Measurements from ENCODE around the gene SLMAP.

GRCh38 chr3:57973715-57974477 lies 217.8 kb downstream of the SLMAP start:
- no peak for TF ChIP-seq POLR2A (IDR thresholded peaks at IDR 0.05)
- TF ChIP-seq CTCF (IDR thresholded peaks at IDR 0.05): no peak

Data from lower leg skin (tissue), 3 donors.